Endothelial cell of umbilical vein (primary cell): ENCODE results near the gene CDH1.

Experiments
- CTCF ChIP-seq, 2 donors: IDR thresholded peaks; 1 replicate in 1 of 2; 2 replicates in 1 of 2; pipeline ENCODE4 v1.5.1; 2011; ENCODE audit warnings: low read length in 2 of 2, mild to moderate bottlenecking in 2 of 2, moderate library complexity in 2 of 2, control low read depth in 1 of 2, inconsistent platforms in 1 of 2, low read depth in 1 of 2; ENCODE audit not compliant: insufficient read depth in 1 of 2; ENCODE audit errors: extremely low read depth in 1 of 2
- EZH2 ChIP-seq: IDR thresholded peaks from 2 replicates; pipeline ENCODE4 v1.6.1; 2012; ENCODE audit warnings: borderline replicate concordance, low read depth, mild to moderate bottlenecking, moderate library complexity, low read length, inconsistent platforms; ENCODE audit not compliant: severe bottlenecking
- JUN ChIP-seq: IDR thresholded peaks from 2 replicates; pipeline ENCODE4 v1.6.1; 2011; ENCODE audit warnings: borderline replicate concordance, low read depth; ENCODE audit not compliant: insufficient read length, insufficient read depth
- POLR2A ChIP-seq: IDR thresholded peaks from 2 replicates; pipeline ENCODE4 v1.6.1; 2012; ENCODE audit warnings: low read depth, mild to moderate bottlenecking, control low read depth, low read length

GRCh38 chr16:68779891-68780290, 42.8 kb downstream of the CDH1 start:
- TF ChIP-seq CTCF (IDR thresholded peaks at IDR 0.05; ENCODE audit: extremely low read depth in 1 of 2, insufficient read depth in 1 of 2, low read depth in 1 of 2, low read length in 2 of 2) (no peak), EZH2 (no peak), POLR2A (no peak), JUN (no peak)
